ENCODE measurements around the gene TMEM208. TPM values are rescaled to one million over a fixed set of nuclear protein-coding genes. Genes with fewer than 3 reads are reported as not detected.

The TMEM208 gene
- total RNA-seq, 1 donor from 2014 or later, result 42.6 TPM

- Mint-ChIP-seq H3K9me3 (ENCODE audit: unreplicated experiment) (peaks cover 11% of the 10 kb centered on the region), H3K4me1 (ENCODE audit: low read depth, unreplicated experiment) (peaks cover 15% of the 10 kb centered on the region), H3K36me3 (ENCODE audit: unreplicated experiment) (no peaks in the 10 kb centered on the region), H3K27ac (ENCODE audit: unreplicated experiment) (no peak overlapping the region), H3K4me3 (ENCODE audit: unreplicated experiment) (no peak overlapping the region), H3K27me3 (ENCODE audit: unreplicated experiment) (peaks cover 10% of the 10 kb centered on the region)
- DNase-seq, result no peak
- no peak for TF ChIP-seq CTCF (IDR thresholded peaks at IDR 0.05; ENCODE audit: partially characterized antibody, unreplicated experiment)
These were observed 38.1 kb upstream of the TMEM208 start for GRCh38 chr16:67188798-67189197.

GRCh38 chr16:67190041-67190440, 36.9 kb upstream of the TMEM208 start, which contains the start of gene EXOC3L1:
EXOC3L1 (minus strand) TSS chr16:67190136; CDS start chr16:67189676, 460 bp downstream.
- Mint-ChIP-seq H3K27ac (ENCODE audit: unreplicated experiment) (no peak within 1 kb of the TSS), H3K9me3 (ENCODE audit: unreplicated experiment) (peaks cover 11% of the 10 kb centered on the region), H3K36me3 (ENCODE audit: unreplicated experiment) (no peaks in the 10 kb centered on the region), H3K4me1 (ENCODE audit: low read depth, unreplicated experiment) (peaks cover 17% of the 10 kb centered on the region), H3K27me3 (ENCODE audit: unreplicated experiment) (peaks cover 10% of the 10 kb centered on the region), H3K4me3 (ENCODE audit: unreplicated experiment) (peak within 1 kb of the TSS; percentile 34)
- DNase-seq, result no peak
- no peak for TF ChIP-seq CTCF (IDR thresholded peaks at IDR 0.05; ENCODE audit: partially characterized antibody, unreplicated experiment)

- H3K36me3 Mint-ChIP-seq (ENCODE audit: unreplicated experiment), result no peaks in the 10 kb centered on the region
- DNase-seq, result no peak
- TF ChIP-seq CTCF (IDR thresholded peaks at IDR 0.05; ENCODE audit: partially characterized antibody, unreplicated experiment), result no peak
- H3K27ac Mint-ChIP-seq (ENCODE audit: unreplicated experiment), result no peak overlapping the region
- peaks cover 12% of the 10 kb centered on the region for H3K4me1 Mint-ChIP-seq (ENCODE audit: low read depth, unreplicated experiment)
- peaks cover 8% of the 10 kb centered on the region for H3K27me3 Mint-ChIP-seq (ENCODE audit: unreplicated experiment)
- peak overlapping the region; percentile 84 for H3K4me3 Mint-ChIP-seq (ENCODE audit: unreplicated experiment)
- peaks cover 10% of the 10 kb centered on the region for H3K9me3 Mint-ChIP-seq (ENCODE audit: unreplicated experiment)
These were observed 36.2 kb upstream of the TMEM208 start for GRCh38 chr16:67190448-67191399.

- TF ChIP-seq CTCF (IDR thresholded peaks at IDR 0.05; ENCODE audit: partially characterized antibody, unreplicated experiment), result no peak
- peaks cover 11% of the 10 kb centered on the region for H3K4me1 Mint-ChIP-seq (ENCODE audit: low read depth, unreplicated experiment)
- H3K9me3 Mint-ChIP-seq (ENCODE audit: unreplicated experiment), result peaks cover 12% of the 10 kb centered on the region
- H3K4me3 Mint-ChIP-seq (ENCODE audit: unreplicated experiment), result peak overlapping the region; percentile 84
- peaks cover 8% of the 10 kb centered on the region for H3K27me3 Mint-ChIP-seq (ENCODE audit: unreplicated experiment)
- H3K27ac Mint-ChIP-seq (ENCODE audit: unreplicated experiment), result peak overlapping the region; percentile 17
- no peak for DNase-seq
- no peaks in the 10 kb centered on the region for H3K36me3 Mint-ChIP-seq (ENCODE audit: unreplicated experiment)
These were observed 35.4 kb upstream of the TMEM208 start for GRCh38 chr16:67191411-67191994.

Data from glutamatergic neuron (in vitro differentiated cells).